Endothelial cell of hepatic sinusoid (primary cell): ENCODE data around the gene ADARB2.
"Not testable (repeated sequence)": the region's sequence is repeated elsewhere in the genome, so short reads cannot be mapped to it uniquely, and the experiment has no call there.

ENCODE experiments used
- in situ Hi-C: cut with HindIII; loops from 2 replicates; pipeline ENCODE4 v1.10.0; 2017; ENCODE audit warnings: low sequenced_read_pairs

ADARB2 gene

GRCh38 chr10:1624240-1624639, 113.1 kb downstream of the ADARB2 start:
- in situ Hi-C loops: no loop called here

- in situ Hi-C loops: no loop called here
Measured at GRCh38 chr10:1620803-1621202, 116.5 kb downstream of the ADARB2 start.

- in situ Hi-C loops: not testable (repeated sequence)
Measured at GRCh38 chr10:1617376-1618317, 119.7 kb downstream of the ADARB2 start.

- in situ Hi-C loops: not testable (repeated sequence)
Measured at GRCh38 chr10:1616701-1617100, 120.6 kb downstream of the ADARB2 start.

GRCh38 chr10:1615186-1615954, 122.0 kb downstream of the ADARB2 start:
- in situ Hi-C loops: no loop called here

- in situ Hi-C loops: no loop called here
Measured at GRCh38 chr10:1613511-1613910, 123.8 kb downstream of the ADARB2 start.

- in situ Hi-C loops: no loop called here
Measured at GRCh38 chr10:1612908-1613307, 124.4 kb downstream of the ADARB2 start.

GRCh38 chr10:1611936-1612550, 125.3 kb downstream of the ADARB2 start:
- in situ Hi-C loops: no loop called here

GRCh38 chr10:1610986-1611770, 126.1 kb downstream of the ADARB2 start:
- in situ Hi-C loops: no loop called here

GRCh38 chr10:1609648-1609970, 127.7 kb downstream of the ADARB2 start:
- in situ Hi-C loops: no loop called here

GRCh38 chr10:1608851-1609647, 128.3 kb downstream of the ADARB2 start:
- in situ Hi-C loops: no loop called here

- in situ Hi-C loops: no loop called here
Measured at GRCh38 chr10:1608408-1608807, 128.9 kb downstream of the ADARB2 start.

- in situ Hi-C loops: no loop called here
Measured at GRCh38 chr10:1607466-1607865, 129.9 kb downstream of the ADARB2 start.

- in situ Hi-C loops: no loop called here
Measured at GRCh38 chr10:1605999-1606940, 131.1 kb downstream of the ADARB2 start.

GRCh38 chr10:1605121-1605520, 132.2 kb downstream of the ADARB2 start:
- in situ Hi-C loops: no loop called here

GRCh38 chr10:1604246-1604645, 133.1 kb downstream of the ADARB2 start:
- in situ Hi-C loops: no loop called here

GRCh38 chr10:1603181-1603580, 134.1 kb downstream of the ADARB2 start:
- in situ Hi-C loops: no loop called here

GRCh38 chr10:1602037-1602484, 135.3 kb downstream of the ADARB2 start:
- in situ Hi-C loops: no loop called here

- in situ Hi-C loops: no loop called here
Measured at GRCh38 chr10:1601406-1601805, 135.9 kb downstream of the ADARB2 start.
